ENCODE measurements around the gene PNISR.

PNISR gene

GRCh38 chr6:99412065-99412464 is 13.0 kb downstream of the PNISR start:
- Histone ChIP-seq H3K36me3 (ENCODE audit: control insufficient read depth in 4 of 4, insufficient read depth in 4 of 4, low read length in 3 of 4) (peaks cover 14 to 71% (median 42%) of the 10 kb centered on the region in 4 experiments), H3K4me1 (ENCODE audit: control extremely low read depth in 1 of 4, control insufficient read depth in 4 of 4, insufficient read depth in 4 of 4, low read length in 3 of 4) (peaks cover 0 to 1% (median 0%) of the 10 kb centered on the region in 4 experiments), H3K4me3 (ENCODE audit: control insufficient read depth in 1 of 7, extremely low read depth in 1 of 7, insufficient read depth in 4 of 7, low read depth in 2 of 7, low read length in 6 of 7) (no peak overlapping the region), H3K9me3 (ENCODE audit: control extremely low read depth in 1 of 5, control insufficient read depth in 4 of 5, insufficient read depth in 2 of 5, low read depth in 1 of 5, low read length in 4 of 5) (no peaks in the 10 kb centered on the region), H3K27ac (ENCODE audit: insufficient read depth in 1 of 2, low read depth in 1 of 2, low read length in 2 of 2, poor library complexity in 1 of 2, severe bottlenecking in 2 of 2) (no peak overlapping the region), H3K27me3 (replicated peaks in 2 of 5; ENCODE audit: control insufficient read depth in 4 of 5, insufficient read depth in 5 of 5, low read length in 4 of 5) (no peaks in the 10 kb centered on the region)
- POLR2A ChIA-PET: no interaction called here
- DNase-seq: no peak
- WGBS (ENCODE audit: insufficient coverage): no CpG with 5 or more reads among the region's 1 CpG
- CTCF ChIA-PET: interaction anchor here (1.8 kb wide), 1 partner anchor 16 kb away, joined by 4 read pairs; no protein-coding TSS in a partner anchor

GRCh38 chr6:99409672-99410071 is 15.4 kb downstream of the PNISR start:
- ChIA-PET POLR2A (interaction anchor here (1.3 kb wide), 1 partner anchor 14 kb away, joined by 4 read pairs; no protein-coding TSS in a partner anchor), CTCF (interaction anchor here (1.0 to 1.2 kb wide), 2 partner anchors 15 to 17 kb away, joined by 3 to 5 read pairs; partner anchors contain the start of gene COQ3)
- DNase-seq: no peak
- Histone ChIP-seq H3K4me1 (ENCODE audit: control extremely low read depth in 1 of 4, control insufficient read depth in 4 of 4, insufficient read depth in 4 of 4, low read length in 3 of 4) (no peaks in the 10 kb centered on the region), H3K9me3 (ENCODE audit: control extremely low read depth in 1 of 5, control insufficient read depth in 4 of 5, insufficient read depth in 2 of 5, low read depth in 1 of 5, low read length in 4 of 5) (no peaks in the 10 kb centered on the region), H3K36me3 (ENCODE audit: control insufficient read depth in 4 of 4, insufficient read depth in 4 of 4, low read length in 3 of 4) (peaks cover 13 to 86% (median 59%) of the 10 kb centered on the region in 4 experiments), H3K27me3 (replicated peaks in 2 of 5; ENCODE audit: control insufficient read depth in 4 of 5, insufficient read depth in 5 of 5, low read length in 4 of 5) (no peaks in the 10 kb centered on the region), H3K27ac (ENCODE audit: insufficient read depth in 1 of 2, low read depth in 1 of 2, low read length in 2 of 2, poor library complexity in 1 of 2, severe bottlenecking in 2 of 2) (no peak overlapping the region), H3K4me3 (ENCODE audit: control insufficient read depth in 1 of 7, extremely low read depth in 1 of 7, insufficient read depth in 4 of 7, low read depth in 2 of 7, low read length in 6 of 7) (no peak overlapping the region)

DNA sequence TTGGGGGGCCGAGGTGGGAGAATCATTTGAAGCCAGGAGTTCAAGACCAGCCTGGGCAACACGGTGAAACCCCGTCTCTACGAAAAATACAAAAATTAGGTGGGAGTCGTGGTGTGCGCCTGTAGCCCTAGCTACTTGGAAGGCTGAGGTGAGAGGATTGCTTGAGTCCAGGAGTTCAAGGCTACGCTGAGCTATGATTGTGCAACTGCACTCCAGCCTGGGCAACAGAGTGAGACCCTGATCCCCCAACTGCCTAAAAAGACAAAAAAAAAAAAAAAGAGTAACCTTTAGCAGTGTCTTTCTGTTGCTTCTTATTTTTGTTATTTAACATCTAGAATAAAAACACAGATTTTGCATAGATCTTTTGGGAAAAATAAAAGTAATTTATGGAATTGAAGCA is 18.0 kb downstream of the PNISR start:
- CTCF ChIA-PET: interaction anchor here (0.7 to 0.9 kb wide), 2 partner anchors 13 to 96 kb away, joined by 3 read pairs; no protein-coding TSS in a partner anchor
- Histone ChIP-seq H3K4me1 (ENCODE audit: control extremely low read depth in 1 of 4, control insufficient read depth in 4 of 4, insufficient read depth in 4 of 4, low read length in 3 of 4) (no peaks in the 10 kb centered on the region), H3K27ac (ENCODE audit: insufficient read depth in 1 of 2, low read depth in 1 of 2, low read length in 2 of 2, poor library complexity in 1 of 2, severe bottlenecking in 2 of 2) (no peak overlapping the region), H3K9me3 (ENCODE audit: control extremely low read depth in 1 of 5, control insufficient read depth in 4 of 5, insufficient read depth in 2 of 5, low read depth in 1 of 5, low read length in 4 of 5) (no peaks in the 10 kb centered on the region), H3K4me3 (ENCODE audit: control insufficient read depth in 1 of 7, extremely low read depth in 1 of 7, insufficient read depth in 4 of 7, low read depth in 2 of 7, low read length in 6 of 7) (no peak overlapping the region), H3K27me3 (replicated peaks in 2 of 5; ENCODE audit: control insufficient read depth in 4 of 5, insufficient read depth in 5 of 5, low read length in 4 of 5) (no peaks in the 10 kb centered on the region), H3K36me3 (ENCODE audit: control insufficient read depth in 4 of 4, insufficient read depth in 4 of 4, low read length in 3 of 4) (peaks cover 19 to 94% (median 64%) of the 10 kb centered on the region in 4 experiments)
- DNase-seq: no peak
- POLR2A ChIA-PET: no interaction called here
- WGBS (ENCODE audit: insufficient coverage): 100% methylated on average over 2 of the region's 7 CpGs

DNA sequence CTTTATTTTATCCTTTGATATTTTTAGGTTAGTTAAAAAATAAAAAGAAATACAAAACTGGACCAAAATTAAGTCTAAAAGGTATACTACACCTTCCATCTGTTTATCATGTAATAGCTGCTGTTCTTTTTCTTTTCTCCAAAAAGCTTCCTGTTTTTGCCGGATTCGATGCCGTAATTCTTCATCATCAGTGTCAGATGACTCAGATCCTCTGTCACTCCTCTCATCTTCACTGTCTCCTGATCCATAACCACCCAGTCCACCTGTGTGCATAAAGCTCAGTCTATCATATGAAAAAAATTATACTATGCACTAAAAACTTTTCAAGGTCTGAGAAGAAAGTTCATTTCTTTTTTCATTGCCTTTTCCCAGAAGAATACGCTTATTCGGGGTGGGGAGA is 22.7 kb downstream of the PNISR start:
- POLR2A ChIA-PET: no interaction called here
- Histone ChIP-seq H3K4me1 (ENCODE audit: control extremely low read depth in 1 of 4, control insufficient read depth in 4 of 4, insufficient read depth in 4 of 4, low read length in 3 of 4) (no peaks in the 10 kb centered on the region), H3K4me3 (ENCODE audit: control insufficient read depth in 1 of 7, extremely low read depth in 1 of 7, insufficient read depth in 4 of 7, low read depth in 2 of 7, low read length in 6 of 7) (no peak overlapping the region), H3K27ac (ENCODE audit: insufficient read depth in 1 of 2, low read depth in 1 of 2, low read length in 2 of 2, poor library complexity in 1 of 2, severe bottlenecking in 2 of 2) (no peak overlapping the region), H3K36me3 (ENCODE audit: control insufficient read depth in 4 of 4, insufficient read depth in 4 of 4, low read length in 3 of 4) (peaks cover 15 to 83% (median 60%) of the 10 kb centered on the region in 4 experiments), H3K27me3 (replicated peaks in 2 of 5; ENCODE audit: control insufficient read depth in 4 of 5, insufficient read depth in 5 of 5, low read length in 4 of 5) (no peaks in the 10 kb centered on the region), H3K9me3 (ENCODE audit: control extremely low read depth in 1 of 5, control insufficient read depth in 4 of 5, insufficient read depth in 2 of 5, low read depth in 1 of 5, low read length in 4 of 5) (no peaks in the 10 kb centered on the region)
- 75% methylated on average over 3 of the region's 5 CpGs for WGBS (ENCODE audit: insufficient coverage)
- no peak for DNase-seq
- CTCF ChIA-PET: interaction anchor here (1.0 to 1.7 kb wide), 5 partner anchors 9 to 17 kb away, joined by 3 to 7 read pairs (median 6); partner anchors contain the start of gene COQ3

DNA sequence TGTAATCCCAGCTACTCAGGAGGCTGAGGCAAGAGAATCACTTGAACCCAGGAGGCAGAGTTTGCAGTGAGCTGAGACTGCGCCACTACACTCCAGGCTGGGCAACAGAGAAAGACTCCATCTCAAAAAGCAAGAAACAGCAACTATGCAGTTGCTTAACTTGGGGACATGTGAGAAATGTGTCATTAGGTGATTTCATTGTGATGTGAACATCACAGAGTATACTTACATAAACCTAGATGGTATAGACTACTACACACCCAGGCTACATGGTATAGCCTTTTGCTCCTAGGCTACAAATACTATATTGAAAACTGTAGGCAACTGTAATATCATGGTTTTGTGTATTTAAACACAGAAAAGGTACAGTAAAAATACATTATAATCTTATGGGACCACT is 27.8 kb downstream of the PNISR start:
- ChIA-PET POLR2A (interaction anchor here (0.8 kb wide), 1 partner anchor 21 kb away, joined by 3 read pairs; no protein-coding TSS in a partner anchor), CTCF (interaction anchor here (1.7 to 2.0 kb wide), 2 partner anchors 27 to 66 kb away, joined by 5 to 6 read pairs; no protein-coding TSS in a partner anchor)
- Histone ChIP-seq H3K4me1 (ENCODE audit: control extremely low read depth in 1 of 4, control insufficient read depth in 4 of 4, insufficient read depth in 4 of 4, low read length in 3 of 4) (peaks cover 0 to 10% (median 5%) of the 10 kb centered on the region in 4 experiments), H3K27ac (ENCODE audit: insufficient read depth in 1 of 2, low read depth in 1 of 2, low read length in 2 of 2, poor library complexity in 1 of 2, severe bottlenecking in 2 of 2) (no peak overlapping the region), H3K27me3 (replicated peaks in 2 of 5; ENCODE audit: control insufficient read depth in 4 of 5, insufficient read depth in 5 of 5, low read length in 4 of 5) (no peaks in the 10 kb centered on the region), H3K4me3 (ENCODE audit: control insufficient read depth in 1 of 7, extremely low read depth in 1 of 7, insufficient read depth in 4 of 7, low read depth in 2 of 7, low read length in 6 of 7) (no peak overlapping the region), H3K9me3 (ENCODE audit: control extremely low read depth in 1 of 5, control insufficient read depth in 4 of 5, insufficient read depth in 2 of 5, low read depth in 1 of 5, low read length in 4 of 5) (no peaks in the 10 kb centered on the region), H3K36me3 (ENCODE audit: control insufficient read depth in 4 of 4, insufficient read depth in 4 of 4, low read length in 3 of 4) (peaks cover 6 to 40% (median 23%) of the 10 kb centered on the region in 4 experiments)
- 100% methylated on average over 1 of the region's 1 CpG for WGBS (ENCODE audit: insufficient coverage)
- no peak for DNase-seq

- WGBS (ENCODE audit: insufficient coverage): 0% methylated on average over 36 of the region's 56 CpGs
- CTCF ChIA-PET: interaction anchor here (0.6 to 1.7 kb wide), 11 partner anchors 8 to 151 kb away, joined by 3 to 6 read pairs (median 3); no protein-coding TSS in a partner anchor
- DNase-seq: peak; percentile 72 to 83 (median 78)
- peak within 1 kb of the TSS; percentile 46 to 86 for H3K27ac ChIP-seq (ENCODE audit: insufficient read depth in 1 of 2, low read depth in 1 of 2, low read length in 2 of 2, poor library complexity in 1 of 2, severe bottlenecking in 2 of 2)
- H3K4me1 ChIP-seq (ENCODE audit: control extremely low read depth in 1 of 4, control insufficient read depth in 4 of 4, insufficient read depth in 4 of 4, low read length in 3 of 4): peaks cover 0 to 10% (median 5%) of the 10 kb centered on the region in 4 experiments
- H3K4me3 ChIP-seq (ENCODE audit: control insufficient read depth in 1 of 7, extremely low read depth in 1 of 7, insufficient read depth in 4 of 7, low read depth in 2 of 7, low read length in 6 of 7): peak within 1 kb of the TSS; percentile 72 to 97 (median 89)
- POLR2A ChIA-PET: interaction anchor here (0.8 kb wide), 1 partner anchor 169 kb away, joined by 3 read pairs; no protein-coding TSS in a partner anchor
- H3K36me3 ChIP-seq (ENCODE audit: control insufficient read depth in 4 of 4, insufficient read depth in 4 of 4, low read length in 3 of 4): peaks cover 0 to 10% (median 2%) of the 10 kb centered on the region in 4 experiments
- H3K9me3 ChIP-seq (ENCODE audit: control extremely low read depth in 1 of 5, control insufficient read depth in 4 of 5, insufficient read depth in 2 of 5, low read depth in 1 of 5, low read length in 4 of 5): no peaks in the 10 kb centered on the region
- no peaks in the 10 kb centered on the region for H3K27me3 ChIP-seq (replicated peaks in 2 of 5; ENCODE audit: control insufficient read depth in 4 of 5, insufficient read depth in 5 of 5, low read length in 4 of 5)
Observed at GRCh38 chr6:99393698-99394531, 31.2 kb downstream of the PNISR start, which contains the start of gene COQ3. Gene COQ3, minus strand, starts transcription at chr6:99394195. Its CDS starts 16 bp downstream, at chr6:99394179.
